SHP77 (cell line): ENCODE results near the gene SIPA1L3.

Experiments
- DNase-seq, 2 experiments: peaks; one replicate each; lab custom pipeline; 2025; lab: John Stamatoyannopoulos, UW

Gene SIPA1L3

DNA sequence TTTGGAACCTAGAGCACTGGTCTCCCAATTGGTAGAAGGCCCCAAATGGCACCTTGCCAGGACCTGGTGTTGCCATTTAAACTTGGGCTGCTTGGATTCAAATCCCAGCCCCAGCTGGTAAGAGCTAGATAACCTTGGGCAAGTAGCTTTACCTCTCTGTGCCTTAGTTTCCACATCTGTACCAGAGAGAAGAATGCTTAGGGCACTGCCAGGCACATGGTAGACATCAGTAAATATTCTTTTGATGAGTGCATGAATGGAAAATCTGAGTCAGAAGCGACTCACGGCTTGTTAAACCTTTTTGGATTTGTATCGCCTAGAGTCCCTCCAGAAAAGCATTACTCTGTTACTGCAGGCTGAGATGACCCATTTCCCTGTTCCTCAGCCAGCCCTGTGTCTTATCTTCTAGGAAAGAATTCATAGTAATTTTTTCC is 90.9 kb downstream of the SIPA1L3 start:
- no peak for DNase-seq

DNA sequence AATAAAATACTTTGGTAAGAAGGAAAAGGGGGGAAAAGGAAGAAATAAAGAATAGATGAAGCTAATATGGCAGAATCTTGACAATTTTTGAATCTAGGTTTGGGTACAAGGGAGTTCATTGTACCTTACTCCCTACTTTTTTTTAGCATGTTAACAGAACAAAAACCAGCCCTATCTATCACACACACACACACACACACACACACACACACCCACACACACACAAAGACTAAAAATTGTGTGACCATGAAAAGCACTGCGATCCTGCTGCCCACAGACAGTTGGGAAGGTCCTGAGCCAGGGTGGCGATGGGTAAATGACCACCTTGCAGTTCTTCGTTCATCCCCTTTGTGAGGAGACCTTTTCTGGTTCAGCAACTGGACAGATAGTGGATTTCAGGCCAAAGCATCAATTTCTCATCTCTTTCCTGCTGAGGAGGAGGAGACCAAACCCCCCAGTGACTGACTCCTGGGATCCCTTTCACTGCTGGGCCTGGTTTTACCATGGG is 91.8 kb downstream of the SIPA1L3 start:
- DNase-seq = no peak

DNA sequence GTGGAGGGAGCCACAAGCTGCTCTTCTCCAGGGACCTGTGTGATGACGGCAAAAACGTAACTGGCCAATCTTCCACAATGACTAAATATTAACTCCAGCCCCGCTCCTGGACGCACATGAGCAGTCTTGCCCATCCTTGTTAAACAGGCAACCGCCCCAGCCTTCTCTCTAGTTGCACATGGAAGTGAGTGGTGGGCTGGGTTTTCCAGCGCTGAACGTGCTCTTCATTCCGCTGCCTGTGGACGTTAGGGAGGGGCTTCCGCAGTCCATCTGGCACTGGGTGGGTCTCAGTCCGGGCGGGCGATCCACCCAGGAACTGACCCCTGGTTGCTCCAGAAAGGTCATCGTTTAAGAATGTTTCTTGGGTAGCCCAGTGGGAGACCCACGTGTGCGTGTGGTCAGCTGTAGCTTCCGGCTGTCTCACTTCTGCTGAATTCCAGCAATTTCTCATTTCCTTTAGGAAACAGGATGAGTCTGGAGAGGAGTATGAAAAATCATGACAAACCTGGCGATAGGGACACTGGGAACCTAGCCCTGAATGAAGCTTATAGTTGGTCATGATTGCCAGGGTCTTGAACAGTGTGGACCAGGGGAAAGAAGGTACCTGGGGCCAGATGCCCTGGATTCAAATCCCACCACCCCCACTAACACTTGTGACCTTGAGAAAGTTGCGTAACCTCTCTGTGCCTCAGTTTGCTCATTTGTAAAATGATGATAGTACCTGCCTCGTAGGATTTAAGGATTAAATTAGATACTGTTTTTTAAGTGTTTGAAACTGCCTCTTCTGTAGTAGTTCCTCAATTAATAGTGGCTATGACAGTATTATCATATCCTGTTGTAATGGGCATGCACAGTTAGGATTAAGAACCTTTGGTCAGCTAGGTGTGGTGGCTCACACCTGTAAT is 92.6 kb downstream of the SIPA1L3 start:
- DNase-seq = no peak

DNA sequence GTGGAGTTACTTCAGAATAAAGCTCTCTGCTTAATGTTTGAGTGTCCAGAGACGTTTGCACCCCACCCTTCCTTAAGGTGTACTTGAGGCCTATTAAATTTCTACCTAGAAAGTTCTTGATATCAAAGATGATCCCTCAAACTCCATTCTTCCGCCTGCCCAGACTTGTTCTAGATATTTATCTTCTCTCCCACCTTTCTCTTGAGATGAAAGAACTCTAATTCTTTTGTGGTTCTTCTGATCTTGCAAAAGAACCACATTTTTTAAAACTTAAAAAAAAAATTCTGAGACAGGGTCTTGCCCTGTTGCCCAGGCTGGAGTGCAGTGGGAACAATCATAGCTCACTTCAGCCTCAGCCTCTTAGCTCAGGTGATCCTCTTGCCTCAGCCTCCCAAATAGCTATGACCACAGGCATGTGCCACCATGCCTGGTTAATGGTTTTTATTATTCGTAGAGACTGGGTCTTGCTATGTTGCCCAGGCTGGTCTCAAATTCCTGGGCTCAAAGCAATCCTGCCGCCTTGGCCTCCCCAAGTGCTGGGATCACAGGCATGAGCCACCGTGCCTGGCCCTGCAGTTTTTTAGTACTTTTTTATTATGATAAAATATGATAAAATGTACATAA is 94.3 kb downstream of the SIPA1L3 start:
- no peak for DNase-seq

DNA sequence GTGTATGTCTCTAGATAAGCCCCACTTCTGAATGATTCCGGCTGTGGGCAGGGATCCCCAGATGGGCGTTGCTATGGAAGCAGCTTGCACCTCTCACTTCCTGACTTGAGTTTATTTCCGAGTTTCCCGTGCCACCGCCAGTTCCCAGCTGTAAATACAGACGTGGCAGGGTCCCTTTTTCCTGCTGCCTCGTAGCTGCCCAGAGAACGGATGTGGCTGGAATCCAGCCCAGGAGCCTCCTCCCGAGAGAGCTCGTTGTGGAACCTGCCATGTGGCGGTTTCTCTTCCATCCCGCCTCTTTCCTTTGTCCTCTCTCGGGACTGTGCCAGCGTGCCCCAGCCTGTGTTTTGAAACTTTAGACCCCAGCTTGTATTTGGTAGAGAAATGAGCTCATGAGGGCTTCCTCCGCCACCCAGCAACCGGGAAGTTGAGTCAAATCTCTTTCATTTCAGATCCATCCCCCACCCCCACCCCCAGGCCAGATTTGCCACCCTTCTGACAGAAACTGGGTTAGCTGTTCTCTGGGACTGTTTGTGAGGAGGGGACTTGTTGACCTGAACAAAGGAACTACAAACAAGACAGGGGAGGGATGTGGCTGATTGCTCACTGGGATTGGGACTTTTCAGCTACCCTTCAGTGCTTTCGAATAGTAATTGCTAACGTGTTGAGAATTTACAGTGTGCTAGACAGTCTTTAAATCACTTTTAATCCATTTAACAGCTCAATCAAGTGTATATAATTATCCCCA is 96.6 kb downstream of the SIPA1L3 start:
- DNase-seq = peak; percentile 91 to 92

DNA sequence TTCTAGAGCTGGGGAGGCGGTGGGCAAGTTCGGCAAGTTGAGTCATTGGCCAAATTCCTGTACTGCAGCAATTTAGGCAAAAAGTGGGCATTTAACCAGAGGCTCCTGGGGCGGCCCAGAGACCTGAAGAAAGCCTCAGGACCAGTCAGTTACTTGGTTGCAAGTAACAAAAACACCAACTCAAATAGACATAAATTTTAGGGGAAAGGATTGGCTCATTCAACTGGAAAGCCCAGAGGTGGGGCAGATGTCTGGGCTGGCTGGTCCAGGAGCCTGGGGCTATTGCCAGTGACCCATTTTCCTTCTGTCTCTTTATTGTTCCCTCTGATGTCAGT is 97.1 kb downstream of the SIPA1L3 start:
- no peak for DNase-seq

DNA sequence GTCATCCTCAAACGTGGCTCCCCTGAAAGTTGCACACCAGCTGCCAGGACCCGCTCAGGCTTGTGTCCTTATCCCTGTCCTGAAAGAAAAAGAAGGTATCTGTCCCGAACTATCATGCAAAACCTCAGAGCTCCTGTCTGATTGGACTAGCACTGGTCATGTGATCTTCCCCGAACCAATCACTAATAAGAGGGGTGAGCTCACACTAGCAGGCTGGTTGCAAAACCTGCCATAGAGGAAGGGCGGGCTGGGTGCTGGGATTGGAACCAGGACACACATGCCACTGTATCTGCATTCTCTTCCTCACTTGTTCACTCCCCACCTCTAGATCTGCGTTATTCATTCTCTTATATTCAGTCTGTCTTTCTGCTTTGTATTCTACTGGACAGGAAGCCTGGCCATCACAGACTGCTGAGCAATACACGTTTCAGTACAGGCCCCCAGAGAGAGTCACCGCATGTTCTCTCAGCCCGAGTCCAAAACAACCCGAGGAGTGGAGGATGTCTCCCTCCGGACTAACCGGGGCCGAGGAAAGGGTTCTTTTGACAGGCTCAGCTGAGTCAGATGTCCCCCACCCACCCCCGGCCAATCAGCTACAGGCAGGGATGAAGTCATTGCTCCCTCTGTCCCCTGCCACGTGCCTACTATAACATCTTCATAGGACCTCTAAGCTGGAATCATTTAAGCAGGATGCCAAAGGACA is 97.7 kb downstream of the SIPA1L3 start:
- DNase-seq = peak; percentile 97

DNA sequence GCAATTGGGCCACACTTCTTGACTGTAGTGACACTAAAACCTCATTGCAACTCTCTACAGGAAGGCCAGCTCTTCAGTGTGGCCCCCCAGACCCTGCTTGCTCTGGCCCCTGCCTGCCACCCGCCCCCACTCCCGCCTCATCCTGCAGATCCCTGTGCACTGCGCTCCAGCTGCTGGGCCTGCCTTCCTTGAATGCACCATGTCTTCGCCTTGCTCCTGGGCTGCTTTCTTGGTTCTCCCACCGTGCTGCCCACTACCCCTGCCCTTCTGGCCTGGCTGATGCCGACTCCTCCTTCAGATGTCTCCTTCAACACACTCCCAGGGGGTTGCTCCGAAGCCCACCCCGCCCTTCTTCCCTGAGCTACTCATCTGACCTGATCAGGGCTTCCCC is 98.2 kb downstream of the SIPA1L3 start:
- no peak for DNase-seq

DNA sequence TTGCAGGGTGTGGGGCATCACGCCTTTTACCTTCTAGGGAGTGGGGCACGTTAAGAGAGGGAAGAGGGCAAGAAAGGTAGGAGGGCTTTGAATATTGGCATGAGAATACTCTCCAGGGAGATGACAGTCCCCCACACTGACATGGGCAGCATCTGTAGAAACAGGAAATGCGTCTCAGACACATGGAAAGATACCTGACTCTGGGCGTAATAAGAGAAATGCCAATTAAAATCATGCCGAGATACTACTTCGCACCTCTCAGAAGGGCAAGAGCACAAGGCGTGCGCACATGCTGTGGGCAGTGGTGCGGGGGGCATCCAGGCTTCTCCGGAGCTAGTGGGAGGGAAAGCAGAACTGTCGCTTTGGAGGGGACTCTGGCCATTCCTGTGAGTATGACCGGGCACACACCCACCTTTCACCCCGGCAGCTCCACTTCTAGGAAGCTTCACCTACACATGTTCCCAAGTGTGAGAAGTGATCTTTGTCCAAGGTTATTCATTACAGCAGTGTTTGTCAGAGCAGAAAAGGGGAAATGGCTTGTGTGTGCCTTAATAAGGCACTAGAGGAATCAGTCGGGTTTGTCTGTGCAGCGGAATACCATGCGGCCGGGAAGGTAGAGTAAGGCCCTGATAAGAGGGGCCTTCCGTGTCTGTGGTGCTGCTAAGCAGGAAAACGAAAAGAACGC is 99.5 kb downstream of the SIPA1L3 start:
- no peak for DNase-seq

DNA sequence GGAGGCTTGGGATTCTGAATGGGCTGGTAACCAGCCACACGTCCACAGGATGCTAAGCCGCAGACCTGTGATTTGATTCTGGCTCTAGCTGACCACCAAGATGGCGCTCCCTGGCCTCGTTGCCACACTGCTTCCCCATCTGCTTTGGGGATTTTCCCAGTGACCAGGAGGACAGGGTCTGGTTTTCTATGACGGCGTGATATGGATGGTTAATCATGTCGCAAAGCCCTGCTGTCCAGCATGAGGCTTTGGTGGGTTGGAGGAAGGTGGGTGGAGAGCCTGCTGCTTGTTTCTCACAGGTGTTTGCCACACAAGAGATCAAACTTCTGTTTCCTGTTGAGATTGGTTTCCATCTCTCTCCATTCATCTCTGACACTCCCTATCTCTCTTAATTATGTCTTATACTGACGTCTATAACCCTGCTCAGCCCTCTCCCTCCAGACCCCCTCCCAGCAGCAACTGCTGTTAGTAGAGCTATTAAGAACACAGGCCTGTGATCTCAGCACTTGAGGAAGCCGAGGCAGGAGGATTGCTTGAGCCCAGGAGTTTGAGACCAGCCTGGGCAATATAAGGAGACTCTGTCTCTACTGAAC is 102.7 kb downstream of the SIPA1L3 start:
- no peak for DNase-seq

DNA sequence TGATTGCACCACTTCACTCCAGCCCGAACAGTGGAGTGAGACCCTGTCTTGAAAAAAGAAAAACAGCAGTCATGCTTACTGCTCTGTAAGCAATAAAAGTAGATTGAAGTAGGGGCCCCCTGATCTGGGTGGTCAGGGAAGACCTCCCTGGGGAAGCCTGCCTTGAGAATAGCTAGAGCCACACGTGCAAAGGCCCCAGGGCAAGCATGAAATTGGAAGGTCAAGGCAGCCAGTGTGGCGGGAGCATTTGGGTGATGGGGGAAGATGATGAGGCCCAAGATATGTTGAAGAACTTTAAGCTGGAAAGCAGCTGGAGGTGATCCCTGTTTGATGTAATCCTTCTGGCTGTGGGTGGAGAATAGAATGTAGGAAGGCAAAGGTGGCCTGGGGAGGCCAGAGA is 104.4 kb downstream of the SIPA1L3 start:
- DNase-seq = no peak

DNA sequence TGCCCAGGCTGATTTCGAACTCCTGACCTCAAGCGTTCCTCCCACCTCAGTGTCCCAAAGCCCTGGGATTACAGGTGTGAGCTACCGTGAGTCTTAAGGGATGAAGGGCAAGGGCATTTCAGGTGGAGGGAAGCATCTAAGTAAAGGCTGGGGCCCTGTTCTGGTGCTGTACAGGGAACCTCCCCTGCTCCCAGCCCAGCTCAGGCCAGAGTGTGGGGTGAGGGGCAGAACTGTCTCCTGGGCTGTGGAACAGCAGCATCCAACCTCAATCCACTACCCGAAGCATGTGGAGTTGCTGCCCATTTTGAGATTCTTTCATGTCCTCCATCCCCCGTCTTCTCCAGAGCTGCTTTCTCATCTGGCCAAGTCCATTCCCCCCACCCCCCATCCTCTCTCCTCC is 105.3 kb downstream of the SIPA1L3 start:
- DNase-seq = no peak

DNA sequence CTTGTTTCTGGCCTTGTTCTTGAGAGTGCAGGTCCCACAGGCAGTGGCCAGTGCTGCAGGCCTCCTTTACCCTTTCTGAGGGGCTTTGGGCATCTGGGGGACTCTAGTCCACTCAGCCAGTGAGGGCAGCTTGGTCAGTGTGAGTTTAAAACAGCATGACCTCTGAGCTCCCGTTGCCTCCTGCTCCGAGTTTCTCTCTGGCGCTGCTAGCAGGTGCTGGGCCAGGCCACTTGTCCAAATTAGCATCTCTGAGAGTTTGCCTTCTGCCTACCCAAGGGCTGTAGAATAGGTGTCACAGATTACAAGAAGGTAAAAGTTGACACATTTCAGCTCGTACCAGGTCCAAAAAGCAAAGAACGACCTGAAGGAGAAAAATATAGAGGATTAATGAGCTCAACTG is 105.9 kb downstream of the SIPA1L3 start:
- no peak for DNase-seq

DNA sequence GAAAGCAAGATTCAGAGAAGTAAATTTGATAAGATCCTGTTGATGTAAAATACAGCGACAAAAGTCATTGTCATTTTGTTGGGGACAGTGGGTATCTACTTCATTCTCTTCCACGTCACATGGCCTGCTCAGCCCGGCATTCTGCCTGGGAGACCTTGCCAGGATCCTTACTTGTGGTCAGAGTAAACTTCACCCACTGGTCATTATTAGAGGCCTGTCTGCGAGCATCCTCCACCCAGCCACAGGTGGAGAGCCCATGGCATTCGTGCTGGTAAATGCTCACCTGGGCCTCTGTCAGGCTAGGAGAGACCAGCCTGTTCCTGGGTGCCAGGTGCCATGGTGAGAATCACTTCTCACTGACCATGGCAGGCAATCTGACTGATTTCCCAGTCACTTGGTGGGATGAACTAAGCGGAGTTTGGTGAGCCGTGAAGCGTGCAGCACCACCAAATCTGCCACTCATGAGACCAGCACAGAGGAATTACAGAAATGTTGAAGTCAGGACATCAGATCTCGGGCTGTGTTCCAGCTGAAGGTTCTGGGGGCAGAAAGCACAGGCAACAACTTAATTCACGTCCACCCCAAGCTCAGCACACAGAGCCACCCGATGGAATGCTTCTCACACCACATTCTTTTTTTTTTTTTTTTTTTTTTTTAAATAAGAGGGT is 107.0 kb downstream of the SIPA1L3 start:
- DNase-seq = no peak

DNA sequence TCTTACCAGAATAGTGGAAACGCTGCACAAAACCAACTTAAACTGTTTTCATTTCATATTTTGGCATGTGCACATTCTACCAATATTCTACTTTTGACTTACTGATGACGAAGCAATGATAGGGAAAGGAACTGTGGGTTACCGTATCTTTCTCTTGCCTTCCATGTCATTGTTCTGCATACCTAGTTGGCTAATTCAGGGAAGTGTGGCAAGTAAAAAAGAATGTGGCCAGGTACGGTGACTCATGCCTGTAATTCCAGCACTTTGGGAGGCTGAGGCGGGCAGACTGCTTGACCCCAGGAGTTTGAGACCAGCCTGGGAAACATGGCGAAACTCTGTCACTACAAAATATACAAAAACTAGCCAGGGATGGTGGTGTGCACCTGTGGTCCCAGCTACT is 108.2 kb downstream of the SIPA1L3 start:
- DNase-seq = no peak

DNA sequence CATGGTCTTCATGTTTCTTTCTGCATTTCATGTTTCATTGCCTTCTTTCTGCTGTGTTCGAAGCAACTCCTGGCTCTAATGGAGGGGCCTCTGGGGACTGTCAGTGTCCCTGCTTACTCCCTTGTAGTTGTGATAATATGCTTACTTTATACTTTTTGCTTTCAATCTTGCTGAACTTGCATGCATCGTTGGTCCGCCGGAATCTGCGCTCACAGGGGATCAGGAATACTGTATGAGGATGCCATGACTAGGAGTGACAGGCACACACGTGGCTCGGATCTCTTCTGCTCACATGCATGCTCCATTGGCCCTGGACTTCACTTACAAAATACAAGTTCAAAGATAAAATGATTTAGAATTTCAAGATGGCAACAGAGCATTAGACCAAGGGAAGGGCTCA is 108.8 kb downstream of the SIPA1L3 start:
- no peak for DNase-seq

DNA sequence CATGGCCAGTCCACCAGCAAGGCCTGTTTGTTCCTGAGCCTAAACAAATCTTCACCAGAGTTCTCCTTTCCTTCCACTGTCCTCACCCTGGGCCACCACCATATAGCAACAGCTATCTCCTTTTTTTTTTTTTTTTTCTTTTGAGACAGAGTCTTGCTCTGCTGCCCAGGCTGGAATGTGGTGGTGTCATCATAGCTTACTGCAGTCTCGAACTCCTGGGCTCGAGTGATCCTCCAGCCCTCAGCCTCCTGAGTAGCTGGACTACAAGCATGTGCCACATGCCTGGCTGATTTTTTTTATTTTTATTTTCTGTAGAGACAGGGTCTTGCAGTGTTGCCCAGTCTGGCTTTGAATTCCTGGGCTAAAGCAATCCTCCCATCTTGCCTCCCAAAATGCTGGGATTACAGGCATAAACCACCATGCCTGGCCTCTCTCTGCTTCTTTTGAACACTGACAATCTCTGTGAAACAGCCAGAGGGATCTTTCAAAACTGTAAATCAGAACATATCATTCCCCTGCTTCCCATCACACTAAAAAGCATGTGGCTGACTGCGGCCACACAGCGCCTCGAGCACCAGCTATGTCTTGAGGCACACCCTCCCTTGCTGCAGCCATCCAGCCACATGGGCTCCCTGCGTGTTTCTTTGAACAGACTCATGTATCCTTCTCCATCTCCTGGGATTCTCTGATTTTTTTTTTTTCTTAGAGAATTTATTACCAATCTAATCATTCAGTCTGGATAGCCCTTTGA is 110.6 kb downstream of the SIPA1L3 start:
- no peak for DNase-seq

DNA sequence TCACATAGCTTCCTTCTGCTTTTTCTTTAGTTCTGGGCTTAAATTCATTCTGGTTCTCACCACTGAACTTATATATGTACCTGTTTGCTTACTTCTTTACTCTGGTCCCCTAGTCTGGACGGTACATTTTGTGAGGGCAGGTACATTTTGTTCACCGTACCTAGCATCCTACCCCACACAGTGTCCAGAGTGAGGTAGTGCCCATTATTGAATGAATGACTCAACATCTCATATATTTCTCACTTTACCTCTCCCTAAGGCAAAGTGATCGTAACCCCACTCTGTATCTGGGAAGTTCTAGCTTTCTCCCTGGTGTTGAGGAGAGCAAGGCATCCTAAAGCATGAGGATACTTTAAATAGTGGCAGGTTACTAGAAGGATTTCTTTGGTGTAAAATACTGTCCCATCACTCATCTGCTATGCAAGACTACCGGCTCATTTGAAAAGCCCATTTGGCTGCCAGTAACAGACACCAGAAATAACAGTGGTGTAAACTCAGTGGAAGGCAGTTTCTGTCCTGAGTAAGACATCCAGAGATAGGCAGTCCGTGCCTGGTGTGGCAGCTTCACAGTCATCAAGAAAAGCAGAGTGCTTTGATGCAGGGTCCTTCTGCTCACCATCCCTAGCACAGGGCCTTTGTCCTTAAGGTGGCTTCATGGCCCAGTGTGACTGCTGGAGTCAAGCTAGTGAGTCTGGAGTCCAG is 111.8 kb downstream of the SIPA1L3 start:
- DNase-seq = no peak

DNA sequence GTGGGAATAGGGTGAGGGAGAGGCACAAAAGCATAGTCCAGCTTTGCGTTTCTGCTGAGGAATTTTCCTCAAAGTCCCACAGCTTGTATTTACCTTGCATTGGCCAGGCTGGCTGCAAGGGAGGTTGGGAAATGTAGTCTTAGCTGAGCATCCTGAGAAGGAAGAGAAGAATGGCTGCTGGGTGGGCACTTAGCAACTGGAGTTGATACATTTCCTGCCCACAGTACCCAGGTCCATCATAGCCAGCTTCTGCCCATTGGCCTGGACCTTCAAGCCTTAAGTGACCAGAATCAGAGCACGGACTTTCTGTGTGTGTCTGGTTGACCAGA is 112.4 kb downstream of the SIPA1L3 start:
- DNase-seq = no peak
